GM12801 (cell line): ENCODE measurements around the gene CCDC188.

Source experiments
- CTCF ChIP-seq: IDR thresholded peaks from one replicate; pipeline ENCODE4 v1.5.1; 2011; ENCODE audit warnings: control low read depth; ENCODE audit not compliant: insufficient read length; ENCODE audit errors: extremely low read depth

CCDC188 gene

GRCh38 chr22:20143883-20144665 lies 6.8 kb downstream of the CCDC188 start:
- no peak for TF ChIP-seq CTCF

GRCh38 chr22:20142711-20143621 lies 7.9 kb downstream of the CCDC188 start:
- TF ChIP-seq CTCF = no peak

GRCh38 chr22:20141186-20142077 lies 9.4 kb downstream of the CCDC188 start:
- no peak for TF ChIP-seq CTCF

- no peak for TF ChIP-seq CTCF
Observed at GRCh38 chr22:20140521-20140964, 10.3 kb downstream of the CCDC188 start.

GRCh38 chr22:20140107-20140445 lies 10.8 kb downstream of the CCDC188 start:
- no peak for TF ChIP-seq CTCF

- no peak for TF ChIP-seq CTCF
Observed at GRCh38 chr22:20139391-20140106, 11.3 kb downstream of the CCDC188 start.

- TF ChIP-seq CTCF = no peak
Observed at GRCh38 chr22:20138868-20139267, 12.0 kb downstream of the CCDC188 start.
